Hematopoietic multipotent progenitor cell treated with erythropoietin and hydrocortisone succinate and interleukin-3 and kit ligand, for 17 days (in vitro differentiated cells): ENCODE data around the gene PER3.

Source experiments
- DNase-seq: peaks from one replicate; pipeline ENCODE4 v3.0.0-alpha.2; 2015; ENCODE audit warnings: low spot score

PER3 gene

GRCh38 chr1:7838714-7839113 is 54.6 kb downstream of the PER3 start:
- DNase-seq: no peak

DNA sequence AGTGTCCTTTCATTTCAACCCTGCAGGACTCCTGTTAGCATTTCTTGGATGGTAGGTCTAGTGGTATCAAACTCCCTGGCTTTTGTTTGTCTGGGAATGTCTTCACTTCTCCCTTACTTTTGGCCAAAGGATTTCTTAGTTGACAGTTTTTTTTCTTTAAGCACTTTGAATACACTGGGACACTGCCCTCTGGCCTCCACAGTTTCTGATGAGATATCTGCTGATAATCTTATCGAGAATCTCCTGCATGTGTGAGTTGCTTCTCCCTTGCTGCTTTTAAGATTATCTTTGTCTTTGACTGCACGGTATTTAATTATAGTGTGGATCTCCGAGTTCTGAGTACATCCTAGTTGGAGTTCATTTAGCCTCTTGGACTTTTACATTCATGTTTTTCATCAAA is 55.4 kb downstream of the PER3 start:
- no peak for DNase-seq

- DNase-seq: no peak
Observed at GRCh38 chr1:7842517-7842916, 58.4 kb downstream of the PER3 start.

GRCh38 chr1:7845761-7846160 is 61.7 kb downstream of the PER3 start:
- DNase-seq: no peak

DNA sequence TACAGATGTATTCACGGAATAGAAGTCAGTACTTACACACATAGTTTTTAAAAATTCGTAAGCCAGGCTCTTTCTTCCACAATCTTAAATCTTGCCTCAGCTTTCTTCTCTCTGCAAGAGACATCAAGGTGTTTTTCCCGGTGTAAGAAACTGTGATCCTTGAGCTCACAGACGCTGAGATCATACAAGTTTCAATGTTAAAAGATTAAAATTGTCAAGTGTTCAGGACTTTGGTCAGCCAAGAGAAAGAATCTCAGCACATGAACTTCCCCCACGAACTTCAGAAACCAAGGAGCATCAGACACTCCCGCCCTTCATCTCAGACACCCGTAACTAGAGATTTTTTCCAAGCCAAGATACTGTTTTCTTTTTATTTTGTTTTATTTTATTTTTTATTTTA is 62.6 kb downstream of the PER3 start:
- no peak for DNase-seq

DNA sequence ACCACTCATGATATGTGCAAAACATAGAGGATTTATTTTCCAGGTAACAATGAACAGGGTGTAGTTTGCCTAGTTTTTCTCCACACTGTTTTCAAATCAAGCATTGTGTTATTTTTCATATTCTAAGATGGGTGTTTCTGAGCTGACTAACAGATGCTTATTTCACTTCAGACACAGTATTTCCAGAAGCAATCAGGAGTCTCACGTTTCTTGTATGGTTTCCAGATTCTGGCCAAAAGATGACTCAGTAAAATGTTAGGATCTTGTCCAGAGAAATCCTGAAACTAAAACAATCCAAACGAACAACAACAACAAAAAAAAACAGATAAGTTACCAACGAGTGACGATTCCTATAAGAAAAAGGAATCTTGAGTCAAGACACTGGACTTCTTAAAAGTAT is 63.5 kb downstream of the PER3 start:
- no peak for DNase-seq

DNA sequence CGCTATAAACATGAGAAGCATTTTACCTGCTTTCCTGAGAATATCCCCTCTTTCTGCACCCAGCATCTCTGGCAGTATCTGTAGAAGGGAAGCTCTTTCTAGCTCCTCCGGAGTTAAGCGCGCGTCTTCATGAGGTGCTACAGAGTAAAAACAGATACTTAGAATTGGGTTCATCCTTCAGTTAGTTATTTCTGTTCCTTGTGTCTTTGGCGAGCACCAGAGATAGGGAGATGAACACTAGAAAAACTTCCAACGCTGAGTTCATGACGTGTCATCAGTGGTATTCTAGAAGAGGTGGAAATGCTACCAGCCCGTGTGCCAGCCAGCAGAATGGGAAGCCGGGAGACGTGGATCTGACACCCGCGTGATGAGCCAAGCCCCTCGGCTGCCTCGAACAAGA is 66.7 kb downstream of the PER3 start:
- no peak for DNase-seq

- DNase-seq: no peak
Observed at GRCh38 chr1:7852804-7853683, 69.0 kb downstream of the PER3 start, which contains the start of gene UTS2. Gene UTS2 (minus strand): TSS chr1:7853065. CDS start chr1:7853003, 62 bp downstream.

- no peak for DNase-seq
Observed at GRCh38 chr1:7853684-7854026, 69.6 kb downstream of the PER3 start.

GRCh38 chr1:7856345-7856744 is 72.3 kb downstream of the PER3 start:
- no peak for DNase-seq

DNA sequence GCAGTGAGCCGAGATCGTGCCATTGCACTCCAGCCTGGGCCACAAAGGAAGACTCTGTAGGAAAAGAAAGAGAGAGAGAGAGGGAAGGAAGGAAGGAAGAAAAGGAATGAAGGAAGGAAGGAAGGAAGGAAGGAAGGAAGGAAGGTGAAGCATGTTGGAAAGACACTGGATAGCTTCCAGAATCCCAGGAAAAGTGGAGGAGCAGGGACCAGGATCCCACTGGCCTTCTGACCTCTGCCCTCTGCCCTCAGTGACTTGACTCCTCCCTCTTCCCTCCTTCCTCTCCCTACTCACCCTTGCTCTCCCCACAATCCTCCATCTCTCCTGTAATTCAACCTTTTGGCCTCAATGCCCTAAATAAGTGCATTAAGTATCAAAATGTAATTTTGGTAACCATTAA is 72.9 kb downstream of the PER3 start:
- no peak for DNase-seq

GRCh38 chr1:7857985-7858384 is 73.9 kb downstream of the PER3 start:
- DNase-seq: no peak

DNA sequence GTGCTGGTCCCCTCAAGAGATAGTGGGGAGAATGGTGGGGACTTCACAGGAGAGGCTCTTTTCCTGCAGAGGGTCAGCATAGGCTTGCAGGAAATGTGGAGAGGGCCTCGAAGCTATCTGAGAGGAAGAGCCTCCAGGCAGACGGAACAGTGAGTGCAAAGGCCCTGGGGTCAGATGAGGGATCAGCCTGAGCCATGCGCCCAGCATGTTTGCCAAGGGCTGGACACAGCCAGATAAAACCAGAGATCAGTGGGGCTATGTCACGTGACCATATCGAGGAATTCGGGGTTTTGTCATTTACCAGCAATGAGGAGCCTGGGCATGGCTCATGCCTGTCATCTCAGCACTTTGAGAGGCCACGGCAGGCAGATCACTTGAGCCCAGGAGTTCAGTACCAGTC is 75.3 kb downstream of the PER3 start:
- DNase-seq: no peak

- DNase-seq: no peak
Observed at GRCh38 chr1:7860130-7860529, 76.0 kb downstream of the PER3 start.

DNA sequence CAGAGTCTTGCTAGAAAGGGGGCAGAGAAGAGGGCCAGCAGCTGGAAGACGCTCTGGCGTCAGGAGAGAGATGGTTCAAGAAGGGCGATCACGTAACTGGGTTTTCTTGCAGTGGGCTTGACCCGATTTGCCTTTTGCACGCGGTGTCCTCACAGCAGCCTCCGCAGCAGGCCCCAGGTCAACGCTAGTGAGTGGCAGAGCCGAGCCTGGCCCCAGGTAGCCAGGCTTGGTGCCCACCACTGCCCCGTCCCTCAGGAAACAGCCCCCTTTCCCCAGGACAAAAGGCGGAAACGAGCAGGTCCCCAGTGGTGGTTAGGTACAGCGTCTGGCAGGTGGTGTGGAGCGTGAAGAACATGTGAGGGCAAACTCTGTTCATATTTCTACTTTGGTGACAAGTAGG is 77.4 kb downstream of the PER3 start:
- no peak for DNase-seq

DNA sequence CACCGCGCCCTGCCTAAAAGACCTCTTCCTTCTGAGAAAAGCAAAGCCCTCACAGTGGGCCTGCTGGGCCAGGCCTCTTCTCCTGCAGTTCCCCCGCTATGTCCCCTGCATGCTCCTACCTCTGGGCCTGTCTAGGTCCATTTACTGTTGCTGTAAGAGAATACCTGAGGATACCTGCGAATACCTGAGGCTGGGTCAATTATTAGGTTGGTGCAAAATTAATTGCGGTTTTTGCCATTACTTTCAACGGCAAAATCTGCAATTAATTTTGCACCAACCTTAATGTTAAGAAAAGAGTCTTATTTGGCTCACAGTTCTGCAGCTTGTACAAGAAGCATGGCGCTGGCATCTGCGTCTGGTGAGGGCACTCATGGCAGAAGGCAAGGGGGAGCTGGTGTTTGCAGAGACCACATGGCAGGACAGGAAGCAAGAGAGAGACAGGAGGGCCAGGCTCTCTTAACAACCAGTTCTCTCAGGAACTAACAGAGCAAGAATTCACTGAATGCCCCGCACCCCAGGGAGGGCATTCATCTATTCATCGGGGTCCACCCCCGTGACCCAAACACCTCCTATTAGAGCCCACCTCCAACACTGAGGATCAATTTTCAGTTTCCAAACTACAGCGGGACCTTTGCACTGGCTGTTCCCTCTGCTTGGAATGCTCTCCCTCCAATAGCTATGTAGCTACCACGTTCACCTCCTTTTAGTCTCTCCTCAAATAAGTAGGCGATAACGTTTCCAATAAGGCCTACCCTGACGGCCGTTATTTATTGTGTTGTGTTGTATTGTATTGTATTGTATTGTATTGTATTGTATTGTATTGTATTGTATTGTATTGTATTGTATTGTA is 78.3 kb downstream of the PER3 start:
- DNase-seq: no peak

DNA sequence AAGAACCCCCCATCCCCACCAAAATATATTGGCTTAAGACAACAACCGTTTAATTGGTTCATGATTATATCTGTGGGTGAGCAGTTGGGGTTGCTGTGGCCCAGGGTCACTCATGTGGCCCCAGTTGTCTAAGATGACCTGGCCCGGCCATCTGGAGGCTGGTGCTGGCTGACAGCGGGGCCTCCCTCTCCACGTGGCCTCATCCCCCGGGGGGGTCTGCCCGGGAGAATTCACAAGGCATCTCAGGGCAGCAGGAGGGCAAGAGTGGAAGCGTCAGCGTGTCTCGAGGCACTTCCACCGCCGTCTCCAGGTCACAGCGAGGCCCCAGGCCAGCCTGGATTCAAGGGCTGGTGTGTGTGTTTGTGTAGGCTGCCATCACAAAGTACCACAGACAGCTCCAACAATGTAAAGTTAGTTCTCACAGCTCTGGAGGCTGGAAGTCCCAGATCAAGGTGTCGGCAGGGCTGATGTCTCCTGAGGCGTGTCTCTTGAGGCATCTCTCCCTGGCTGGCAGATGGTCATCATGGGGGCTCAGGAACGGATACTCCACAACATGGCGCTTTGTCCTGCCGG is 79.8 kb downstream of the PER3 start:
- DNase-seq: no peak

DNA sequence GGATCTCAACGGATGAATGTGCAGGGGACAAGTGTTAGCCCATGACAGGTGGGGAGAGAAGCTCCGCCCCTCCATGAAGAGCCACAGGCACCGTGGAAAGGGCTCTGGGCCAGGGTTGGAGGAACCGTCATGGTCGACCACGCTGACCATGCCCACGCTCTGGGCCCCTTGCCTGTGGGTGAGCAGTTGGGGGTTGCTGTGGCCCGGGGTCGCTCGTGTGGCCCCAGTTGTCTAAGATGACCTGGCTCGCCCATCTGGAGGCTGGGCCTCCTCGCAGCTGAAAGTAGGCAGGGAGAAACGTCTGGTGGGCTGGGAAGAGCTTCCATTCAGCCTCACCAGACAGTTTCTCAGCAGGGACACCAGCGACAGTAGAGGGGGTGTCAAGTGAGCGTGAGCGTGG is 81.9 kb downstream of the PER3 start:
- DNase-seq: no peak

GRCh38 chr1:7868070-7868780 is 84.1 kb downstream of the PER3 start:
- no peak for DNase-seq

DNA sequence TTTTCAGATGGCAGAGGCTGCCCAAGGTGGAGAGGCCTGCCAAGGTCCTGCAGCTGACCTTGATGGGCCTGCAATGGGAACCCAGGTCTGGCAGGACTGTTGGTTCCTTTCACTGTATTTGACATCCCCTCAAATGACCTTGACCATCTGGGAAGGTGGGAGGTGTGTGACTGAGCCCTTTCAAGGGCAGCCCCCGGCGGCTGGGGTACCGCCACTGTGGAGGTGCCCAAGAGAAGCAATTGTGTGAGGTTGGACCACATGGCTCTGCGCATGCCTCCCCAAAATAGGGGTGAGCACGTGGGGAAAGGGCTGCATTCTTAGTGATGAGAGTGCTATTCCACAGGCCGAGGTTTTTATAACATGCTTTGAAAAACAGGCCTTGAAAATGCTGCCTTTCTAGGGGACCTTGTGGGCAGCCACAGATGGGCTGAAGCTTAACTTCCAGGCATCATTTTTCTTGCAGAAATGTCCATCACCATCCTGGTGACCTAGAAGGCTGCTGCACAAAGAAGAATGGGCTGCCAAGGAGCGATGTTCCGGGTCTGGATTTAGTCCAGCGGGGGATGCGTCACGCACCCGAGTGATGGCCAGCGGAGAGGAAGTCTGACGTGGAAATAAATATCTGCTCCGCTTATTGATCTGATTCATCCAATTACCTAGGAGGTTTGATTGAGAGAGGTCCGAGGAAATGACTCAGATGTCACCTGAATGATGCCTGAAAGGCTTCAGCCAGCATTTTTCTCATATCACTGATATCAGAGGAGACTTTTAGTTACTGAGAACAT is 85.2 kb downstream of the PER3 start:
- no peak for DNase-seq

DNA sequence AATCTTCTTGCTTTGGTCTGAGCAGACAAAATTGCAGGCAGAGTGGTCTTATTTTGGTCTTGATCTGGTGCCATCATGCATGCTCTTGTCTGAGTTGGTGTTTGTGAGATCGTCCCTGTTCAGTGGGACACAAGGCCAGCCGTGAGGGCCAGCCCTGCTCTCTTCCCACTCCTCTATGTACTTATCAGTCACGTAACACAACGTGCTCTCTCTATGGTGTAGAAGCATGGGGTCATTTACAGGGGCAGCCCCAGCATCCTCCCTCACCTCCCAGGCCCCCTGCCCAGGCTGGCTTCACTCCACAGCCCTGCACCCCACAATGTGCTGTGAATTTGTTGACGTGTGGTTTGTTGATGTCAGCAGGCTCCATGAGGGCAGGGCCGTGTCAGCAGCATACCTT is 87.0 kb downstream of the PER3 start:
- DNase-seq: no peak
